Endothelial cell of umbilical vein (primary cell): ENCODE measurements around the gene TRIM13.
"Not testable (repeated sequence)": the region's sequence is repeated elsewhere in the genome, so short reads cannot be mapped to it uniquely, and the experiment has no call there.

Experiments
- EZH2 ChIP-seq: IDR thresholded peaks from 2 replicates; pipeline ENCODE4 v1.6.1; 2012; ENCODE audit warnings: borderline replicate concordance, low read depth, mild to moderate bottlenecking, moderate library complexity, low read length, inconsistent platforms; ENCODE audit not compliant: severe bottlenecking
- FOS ChIP-seq: IDR thresholded peaks from 2 replicates; pipeline ENCODE4 v1.6.1; 2011; ENCODE audit warnings: mild to moderate bottlenecking, low read length, moderate library complexity, borderline replicate concordance; ENCODE audit not compliant: insufficient read depth
- POLR2A ChIP-seq: IDR thresholded peaks from 2 replicates; pipeline ENCODE4 v1.6.1; 2012; ENCODE audit warnings: low read depth, mild to moderate bottlenecking, control low read depth, low read length
- POLR2AphosphoS5 ChIP-seq: IDR thresholded peaks from 2 replicates; pipeline ENCODE4 v1.6.1; 2012; ENCODE audit warnings: low read depth, mild to moderate bottlenecking, control low read depth, low read length, moderate library complexity; ENCODE audit not compliant: insufficient read depth

- not testable (repeated sequence) for TF ChIP-seq EZH2, FOS, POLR2A, POLR2AphosphoS5
Observed at GRCh38 chr13:50062336-50062735, 65.5 kb downstream of the TRIM13 start.
